Measurements from ENCODE around the gene DOCK2.

DNA sequence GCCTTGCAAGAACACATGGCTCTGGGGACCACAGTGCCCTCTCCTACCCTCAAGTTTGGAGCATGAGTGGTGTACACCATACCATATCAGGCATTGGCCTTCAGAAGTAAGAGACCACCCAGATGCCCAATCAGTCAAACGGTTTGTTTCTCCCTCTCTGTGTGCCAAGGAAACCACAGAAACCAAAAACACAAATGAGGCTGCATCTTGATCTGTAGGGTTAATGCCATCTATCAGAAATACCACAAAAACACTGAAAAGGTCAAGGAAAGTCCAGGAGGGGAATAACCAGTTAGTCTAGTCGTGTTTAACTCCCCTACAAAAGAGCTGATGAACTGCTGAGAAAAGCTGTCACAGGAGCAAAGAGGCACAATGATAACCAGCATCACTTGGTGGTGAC, 264.8 kb downstream of the DOCK2 start:
- TF ChIP-seq CTCF (IDR thresholded peaks at IDR 0.05; ENCODE audit: low read depth, low read length, poor library complexity, severe bottlenecking) (no peak), EZH2phosphoT487 (IDR thresholded peaks at IDR 0.05; ENCODE audit: borderline replicate concordance, low read length) (no peak)

Data from DOHH2 (cell line).